Epithelial cell of prostate (primary cell): ENCODE data around the gene SEL1L3.

Experiments used
- DNase-seq: peaks from one replicate; pipeline ENCODE4 v3.0.0-alpha.2; 2011; ENCODE audit warnings: low read depth, low spot score
- H3K27ac ChIP-seq: fragments of 450-650 bp; 2 replicates; pipeline ENCODE4 v1.5.1; 2017; ENCODE audit warnings: mild to moderate bottlenecking

Gene SEL1L3

GRCh38 chr4:25797136-25797535 lies 65.7 kb downstream of the SEL1L3 start:
- H3K27ac ChIP-seq, result no peak overlapping the region
- no peak for DNase-seq

- H3K27ac ChIP-seq, result no peak overlapping the region
- DNase-seq, result no peak
Observed at GRCh38 chr4:25795566-25796454, 67.0 kb downstream of the SEL1L3 start.

GRCh38 chr4:25795091-25795490 lies 67.7 kb downstream of the SEL1L3 start:
- H3K27ac ChIP-seq, result no peak overlapping the region
- DNase-seq, result no peak

GRCh38 chr4:25792876-25793275 lies 69.9 kb downstream of the SEL1L3 start:
- H3K27ac ChIP-seq, result no peak overlapping the region
- no peak for DNase-seq

- no peak overlapping the region for H3K27ac ChIP-seq
- DNase-seq, result no peak
Observed at GRCh38 chr4:25792200-25792791, 70.5 kb downstream of the SEL1L3 start.

GRCh38 chr4:25790024-25790423 lies 72.8 kb downstream of the SEL1L3 start:
- no peak for DNase-seq
- H3K27ac ChIP-seq, result no peak overlapping the region

GRCh38 chr4:25788703-25789238 lies 74.0 kb downstream of the SEL1L3 start:
- no peak for DNase-seq
- H3K27ac ChIP-seq, result peak overlapping the region; percentile 67

GRCh38 chr4:25786497-25787065 lies 76.2 kb downstream of the SEL1L3 start:
- H3K27ac ChIP-seq, result no peak overlapping the region
- DNase-seq, result no peak

- no peak overlapping the region for H3K27ac ChIP-seq
- no peak for DNase-seq
Observed at GRCh38 chr4:25783943-25784342, 78.8 kb downstream of the SEL1L3 start.

- DNase-seq, result no peak
- H3K27ac ChIP-seq, result no peak overlapping the region
Observed at GRCh38 chr4:25783126-25783525, 79.7 kb downstream of the SEL1L3 start.

GRCh38 chr4:25782482-25782881 lies 80.3 kb downstream of the SEL1L3 start:
- H3K27ac ChIP-seq, result no peak overlapping the region
- no peak for DNase-seq

- peak; percentile 48 for DNase-seq
Observed at GRCh38 chr4:25779021-25779420, 83.8 kb downstream of the SEL1L3 start.

GRCh38 chr4:25776795-25777194 lies 86.0 kb downstream of the SEL1L3 start:
- no peak overlapping the region for H3K27ac ChIP-seq
- no peak for DNase-seq

More at GRCh38 chr4:25779021-25779420, 83.8 kb downstream of the SEL1L3 start:
- H3K27ac ChIP-seq, result peak overlapping the region; percentile 17

- DNase-seq, result no peak
- no peak overlapping the region for H3K27ac ChIP-seq
Observed at GRCh38 chr4:25775166-25775565, 87.6 kb downstream of the SEL1L3 start.

- no peak overlapping the region for H3K27ac ChIP-seq
- no peak for DNase-seq
Observed at GRCh38 chr4:25773358-25773757, 89.4 kb downstream of the SEL1L3 start.

GRCh38 chr4:25771672-25772071 lies 91.1 kb downstream of the SEL1L3 start:
- no peak overlapping the region for H3K27ac ChIP-seq
- DNase-seq, result no peak

GRCh38 chr4:25770847-25771246 lies 91.9 kb downstream of the SEL1L3 start:
- no peak overlapping the region for H3K27ac ChIP-seq
- no peak for DNase-seq

- no peak overlapping the region for H3K27ac ChIP-seq
- DNase-seq, result no peak
Observed at GRCh38 chr4:25769251-25769650, 93.5 kb downstream of the SEL1L3 start.

- no peak for DNase-seq
- no peak overlapping the region for H3K27ac ChIP-seq
Observed at GRCh38 chr4:25767877-25768725, 94.7 kb downstream of the SEL1L3 start.

- DNase-seq, result no peak
- no peak overlapping the region for H3K27ac ChIP-seq
Observed at GRCh38 chr4:25760518-25761157, 102.2 kb downstream of the SEL1L3 start.
